NCI-H345 treated with DMSO at 0.1 percent for 48 hours (cell line): ENCODE measurements around the gene RYR2.

Source experiments
- DNase-seq: peaks from one replicate; lab custom pipeline; 2025; ENCODE audit not compliant: unreplicated experiment; lab: John Stamatoyannopoulos, UW

Gene RYR2

GRCh38 chr1:237760951-237761350, 719.0 kb downstream of the RYR2 start:
- no peak for DNase-seq

- no peak for DNase-seq
Observed at GRCh38 chr1:237763137-237763536, 721.2 kb downstream of the RYR2 start.

- no peak for DNase-seq
Observed at GRCh38 chr1:237763751-237764150, 721.8 kb downstream of the RYR2 start.

- DNase-seq: no peak
Observed at GRCh38 chr1:237769916-237770315, 727.9 kb downstream of the RYR2 start.

- no peak for DNase-seq
Observed at GRCh38 chr1:237772009-237772408, 730.0 kb downstream of the RYR2 start.

- DNase-seq: no peak
Observed at GRCh38 chr1:237774246-237774645, 732.3 kb downstream of the RYR2 start.

- DNase-seq: no peak
Observed at GRCh38 chr1:237779356-237779755, 737.4 kb downstream of the RYR2 start.

GRCh38 chr1:237786066-237786719, 744.2 kb downstream of the RYR2 start:
- DNase-seq: no peak

GRCh38 chr1:237788069-237788468, 746.1 kb downstream of the RYR2 start:
- no peak for DNase-seq

- no peak for DNase-seq
Observed at GRCh38 chr1:237789619-237790018, 747.6 kb downstream of the RYR2 start.

GRCh38 chr1:237791592-237791991, 749.6 kb downstream of the RYR2 start:
- no peak for DNase-seq

- no peak for DNase-seq
Observed at GRCh38 chr1:237792149-237792548, 750.2 kb downstream of the RYR2 start.

GRCh38 chr1:237792726-237793125, 750.7 kb downstream of the RYR2 start:
- no peak for DNase-seq

GRCh38 chr1:237794071-237794470, 752.1 kb downstream of the RYR2 start:
- DNase-seq: no peak

- DNase-seq: no peak
Observed at GRCh38 chr1:237795558-237795957, 753.6 kb downstream of the RYR2 start.

GRCh38 chr1:237799762-237800474, 757.9 kb downstream of the RYR2 start:
- DNase-seq: peak; percentile 5

GRCh38 chr1:237804516-237804915, 762.5 kb downstream of the RYR2 start:
- DNase-seq: no peak

- DNase-seq: no peak
Observed at GRCh38 chr1:237809099-237809498, 767.1 kb downstream of the RYR2 start.

GRCh38 chr1:237811633-237812032, 769.6 kb downstream of the RYR2 start:
- no peak for DNase-seq

- DNase-seq: no peak
Observed at GRCh38 chr1:237812061-237812460, 770.1 kb downstream of the RYR2 start.

GRCh38 chr1:237814319-237814924, 772.4 kb downstream of the RYR2 start:
- no peak for DNase-seq

GRCh38 chr1:237817277-237817676, 775.3 kb downstream of the RYR2 start:
- no peak for DNase-seq
